ENCODE data around the gene PDZRN4.

The PDZRN4 gene

DNA sequence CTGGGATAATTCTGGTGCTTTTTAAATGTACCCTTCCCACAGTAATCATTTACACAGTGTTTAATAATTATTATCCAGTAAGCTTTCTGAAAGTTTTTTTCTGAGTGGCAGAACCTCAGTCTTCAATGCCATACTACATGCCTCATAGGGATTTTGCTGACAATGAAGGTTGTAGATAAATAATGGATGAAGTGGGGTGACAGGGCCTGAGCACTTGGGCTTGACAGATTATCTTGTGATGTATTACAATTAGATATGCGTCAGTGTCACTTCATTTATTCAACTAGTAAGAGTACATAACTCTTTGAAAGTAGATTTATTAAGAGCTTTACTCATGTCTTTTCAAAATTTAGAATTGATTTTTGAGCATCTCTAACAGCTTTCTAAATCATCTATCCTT lies 176.1 kb downstream of the PDZRN4 start:
- no peak for DNase-seq (ENCODE audit: low spot score)

- DNase-seq (ENCODE audit: low spot score) = peak; percentile 53
Measured at GRCh38 chr12:41365653-41366171, 177.6 kb downstream of the PDZRN4 start.

GRCh38 chr12:41367726-41368405 lies 179.7 kb downstream of the PDZRN4 start:
- no peak for DNase-seq (ENCODE audit: low spot score)

DNA sequence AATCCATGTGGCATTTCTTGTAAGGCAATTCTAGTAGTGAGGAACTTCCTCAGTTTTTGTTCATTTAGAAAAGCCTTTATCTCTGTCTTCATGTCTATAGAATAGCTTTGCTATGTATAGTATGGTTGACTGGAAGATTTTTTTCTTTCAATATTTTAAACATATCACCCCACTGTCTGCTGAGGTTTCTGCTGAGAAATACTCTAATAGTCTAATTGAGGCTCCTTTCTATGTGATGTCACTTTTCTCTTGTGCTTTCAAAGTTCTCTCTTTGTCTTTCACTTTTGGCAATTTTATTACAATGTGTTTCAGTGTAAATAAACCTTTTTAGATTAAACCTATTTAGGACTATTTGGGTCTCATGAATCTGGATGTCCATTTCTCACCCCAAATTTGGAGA lies 192.8 kb downstream of the PDZRN4 start:
- DNase-seq (ENCODE audit: low spot score) = no peak

DNA sequence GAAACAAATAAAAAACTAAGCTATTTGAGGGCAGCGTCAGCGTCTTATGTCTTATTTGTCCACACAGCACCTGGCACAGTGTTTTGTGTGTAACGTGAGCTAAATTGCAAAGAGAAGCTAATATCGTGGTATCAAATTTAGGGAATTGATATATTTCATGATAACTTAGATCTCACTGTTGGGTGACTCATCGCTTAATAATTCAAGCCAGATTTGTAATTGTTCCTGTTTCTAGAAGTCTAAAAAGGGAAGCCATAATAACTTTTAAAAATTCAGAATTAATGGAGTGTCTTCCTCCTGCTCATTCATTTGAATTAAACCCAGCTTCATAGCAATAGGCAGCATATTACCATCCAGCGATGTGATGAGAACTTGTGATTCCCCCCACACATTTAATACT lies 214.7 kb downstream of the PDZRN4 start:
- no peak for DNase-seq (ENCODE audit: low spot score)

GRCh38 chr12:41407232-41407799 lies 219.2 kb downstream of the PDZRN4 start:
- DNase-seq (ENCODE audit: low spot score) = no peak

- no peak for DNase-seq (ENCODE audit: low spot score)
Measured at GRCh38 chr12:41409628-41410027, 221.5 kb downstream of the PDZRN4 start.

DNA sequence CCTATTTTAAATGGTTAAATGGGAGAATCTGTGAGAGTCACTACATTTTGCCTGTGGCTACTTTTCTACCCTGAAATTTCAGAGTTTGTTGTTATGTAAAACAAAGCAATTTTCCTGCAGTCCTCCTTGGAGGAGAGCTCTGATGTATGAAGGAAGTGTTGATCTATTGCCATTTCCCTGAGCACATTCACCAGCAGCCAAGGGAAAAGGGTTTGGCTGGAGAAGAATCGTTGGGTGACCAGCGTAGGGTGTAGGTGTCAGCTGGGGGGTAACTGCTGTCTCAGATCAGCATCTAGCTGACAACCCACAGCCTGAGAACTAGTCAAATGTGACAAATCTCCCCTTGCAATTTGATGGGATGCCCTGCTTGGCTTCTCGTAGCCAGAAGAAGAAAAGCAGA lies 230.5 kb downstream of the PDZRN4 start:
- no peak for DNase-seq (ENCODE audit: low spot score)

DNA sequence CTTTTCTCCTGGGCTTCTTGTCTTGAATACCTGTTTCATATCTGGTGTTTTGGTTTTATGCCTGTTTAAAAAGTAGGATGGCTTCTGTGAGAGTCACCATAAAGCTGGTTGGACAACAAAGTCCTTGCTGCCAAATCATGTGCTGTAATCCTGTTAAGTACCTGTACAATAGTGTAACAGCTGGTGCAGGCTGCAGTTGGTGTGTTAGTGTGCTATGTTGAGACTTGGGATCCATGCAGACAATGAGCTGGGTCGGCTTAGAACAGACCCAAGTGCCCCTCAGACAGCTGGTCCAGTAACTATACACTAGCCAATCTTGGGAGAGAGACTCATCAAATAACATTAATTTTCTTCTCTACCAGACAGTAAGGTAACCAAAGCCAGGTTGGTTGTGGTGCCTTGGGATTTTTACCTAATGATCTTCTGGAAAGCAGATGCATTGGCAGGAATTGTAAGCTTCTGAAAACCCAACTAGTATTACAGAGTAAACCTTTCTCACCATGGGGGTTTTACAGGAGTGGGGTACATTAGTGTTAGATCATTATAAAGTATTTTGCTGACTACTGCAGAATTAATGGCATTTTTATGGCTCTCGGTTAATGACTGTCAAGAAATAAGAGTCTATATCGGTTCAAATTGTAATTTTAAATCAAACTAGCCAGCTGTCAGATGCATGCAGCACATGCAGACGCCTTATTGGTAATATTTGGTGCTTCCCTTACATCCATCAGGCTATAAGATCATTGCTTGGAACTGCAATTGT lies 231.2 kb downstream of the PDZRN4 start:
- peak; percentile 50 for DNase-seq (ENCODE audit: low spot score)

DNA sequence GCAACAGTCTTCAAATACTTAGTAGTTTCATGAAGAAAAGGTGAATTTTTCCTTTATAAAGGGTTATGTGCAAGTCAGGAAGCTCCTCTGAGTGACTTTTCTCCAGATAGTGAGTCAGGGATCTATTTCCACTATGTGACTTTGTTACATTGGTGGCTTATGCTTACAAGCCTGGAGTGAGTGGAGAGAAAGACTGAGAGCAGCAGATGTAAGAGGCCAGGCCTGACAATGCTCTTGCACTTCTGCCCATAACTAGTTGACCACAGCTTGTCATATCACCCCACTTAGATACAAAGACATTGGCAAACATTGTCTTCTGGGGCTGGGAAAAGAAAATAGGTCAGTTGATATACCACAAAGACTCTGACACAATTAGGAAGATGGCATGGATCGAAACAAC lies 236.5 kb downstream of the PDZRN4 start:
- DNase-seq (ENCODE audit: low spot score) = no peak

- no peak for DNase-seq (ENCODE audit: low spot score)
Measured at GRCh38 chr12:41433460-41433859, 245.3 kb downstream of the PDZRN4 start.

DNA sequence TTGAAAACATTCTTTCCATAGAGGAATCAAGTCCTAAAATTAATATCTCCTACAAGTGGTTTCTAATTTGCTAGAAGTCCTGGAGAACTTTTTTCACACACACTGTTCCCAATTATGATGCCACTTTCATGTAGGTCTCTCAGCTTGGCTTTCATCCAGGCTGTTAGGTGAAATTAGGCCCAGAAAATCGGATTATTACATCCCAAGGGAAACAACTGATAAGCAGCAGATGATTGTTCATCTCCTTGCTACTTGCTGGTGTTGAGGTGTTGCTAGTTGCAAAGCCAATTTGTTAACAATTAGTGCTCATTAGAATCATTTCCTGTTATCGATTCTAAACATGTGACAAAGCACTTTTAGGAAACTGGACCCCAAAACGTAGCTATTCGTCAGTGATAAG lies 248.0 kb downstream of the PDZRN4 start:
- no peak for DNase-seq (ENCODE audit: low spot score)

- DNase-seq (ENCODE audit: low spot score) = no peak
Measured at GRCh38 chr12:41437563-41437962, 249.4 kb downstream of the PDZRN4 start.

DNA sequence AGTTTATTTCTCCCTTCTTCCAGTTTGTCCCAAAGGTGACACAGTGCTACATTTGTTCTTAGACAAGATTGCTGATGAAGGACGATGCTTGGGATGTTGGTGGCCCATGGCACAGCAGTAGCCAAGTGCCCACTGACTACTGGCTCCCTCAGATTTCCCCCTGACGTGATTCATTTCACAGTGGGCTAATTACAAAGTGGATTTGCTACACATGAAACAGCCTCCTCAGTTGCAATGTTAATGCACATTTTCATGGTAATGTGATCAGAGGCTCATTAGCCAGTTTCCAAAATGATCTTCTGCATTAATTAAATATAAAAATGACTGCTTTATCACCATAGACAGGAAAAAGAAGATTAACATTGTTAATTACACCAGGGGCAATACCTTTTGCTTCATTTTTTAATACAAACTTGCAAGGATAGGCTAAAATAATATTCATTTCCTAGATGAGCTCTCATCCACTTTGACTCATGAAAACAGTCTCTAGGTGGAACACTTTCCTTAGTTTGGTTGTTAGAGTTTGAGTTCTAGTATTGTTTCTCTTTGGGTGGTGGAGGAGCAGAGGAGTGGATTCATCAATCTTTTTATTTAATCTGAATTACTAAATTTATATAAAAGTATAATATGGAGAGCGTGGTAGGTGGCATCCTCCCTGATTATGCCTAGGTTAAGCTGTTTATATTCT lies 250.9 kb downstream of the PDZRN4 start:
- DNase-seq (ENCODE audit: low spot score) = no peak

GRCh38 chr12:41439801-41440200 lies 251.7 kb downstream of the PDZRN4 start:
- DNase-seq (ENCODE audit: low spot score) = no peak

GRCh38 chr12:41441180-41441579 lies 253.1 kb downstream of the PDZRN4 start:
- DNase-seq (ENCODE audit: low spot score) = no peak

GRCh38 chr12:41442896-41443295 lies 254.8 kb downstream of the PDZRN4 start:
- DNase-seq (ENCODE audit: low spot score) = no peak

DNA sequence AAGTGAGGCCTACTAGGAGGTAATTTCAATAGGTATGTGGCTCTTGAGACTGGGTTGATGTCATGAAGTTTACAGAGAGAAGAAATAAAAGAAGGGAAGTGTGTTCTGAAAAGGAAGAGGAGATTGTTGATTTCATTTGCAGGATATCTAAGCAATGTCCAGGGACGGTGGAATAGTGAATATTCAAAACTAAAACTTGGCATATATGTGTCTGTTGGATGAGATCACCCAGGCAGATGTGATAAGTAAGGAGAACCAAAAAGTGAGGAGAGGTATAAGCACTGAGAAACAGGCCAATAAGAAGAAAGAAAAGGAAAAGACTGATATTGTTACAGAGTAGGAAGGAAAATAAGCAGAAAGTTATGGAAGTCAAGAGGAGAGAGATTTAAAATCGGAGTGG lies 255.6 kb downstream of the PDZRN4 start:
- no peak for DNase-seq (ENCODE audit: low spot score)

- DNase-seq (ENCODE audit: low spot score) = no peak
Measured at GRCh38 chr12:41452838-41453407, 264.8 kb downstream of the PDZRN4 start.

- no peak for DNase-seq (ENCODE audit: low spot score)
Measured at GRCh38 chr12:41453409-41453808, 265.3 kb downstream of the PDZRN4 start.

- no peak for DNase-seq (ENCODE audit: low spot score)
Measured at GRCh38 chr12:41459111-41459905, 271.2 kb downstream of the PDZRN4 start.

GRCh38 chr12:41459906-41460214 lies 271.7 kb downstream of the PDZRN4 start:
- DNase-seq (ENCODE audit: low spot score) = no peak

All from ecto neural progenitor cell (in vitro differentiated cells).